Upper lobe of left lung (tissue), 4 donors: ENCODE data around the gene OGFR.

Experiments used
- POLR2AphosphoS5 ChIP-seq, 2 donors: sonication (generic); formaldehyde crosslinking; IDR thresholded peaks; one replicate each; pipeline ENCODE4 v1.5.1; 2017; ENCODE audit warnings: antibody characterized with exemption in 2 of 2
- TF ChIP-seq, protein P1 (sequence below), 6 experiments: fragments of 450-650 bp in 4 of 6; fragments of 200-600 bp in 2 of 6; sonication (generic) in 2 of 6; IDR thresholded peaks; one replicate each; pipeline ENCODE4 v1.5.1; 2016 to 2019; ENCODE audit warnings: antibody characterized with exemption in 6 of 6

DNA sequence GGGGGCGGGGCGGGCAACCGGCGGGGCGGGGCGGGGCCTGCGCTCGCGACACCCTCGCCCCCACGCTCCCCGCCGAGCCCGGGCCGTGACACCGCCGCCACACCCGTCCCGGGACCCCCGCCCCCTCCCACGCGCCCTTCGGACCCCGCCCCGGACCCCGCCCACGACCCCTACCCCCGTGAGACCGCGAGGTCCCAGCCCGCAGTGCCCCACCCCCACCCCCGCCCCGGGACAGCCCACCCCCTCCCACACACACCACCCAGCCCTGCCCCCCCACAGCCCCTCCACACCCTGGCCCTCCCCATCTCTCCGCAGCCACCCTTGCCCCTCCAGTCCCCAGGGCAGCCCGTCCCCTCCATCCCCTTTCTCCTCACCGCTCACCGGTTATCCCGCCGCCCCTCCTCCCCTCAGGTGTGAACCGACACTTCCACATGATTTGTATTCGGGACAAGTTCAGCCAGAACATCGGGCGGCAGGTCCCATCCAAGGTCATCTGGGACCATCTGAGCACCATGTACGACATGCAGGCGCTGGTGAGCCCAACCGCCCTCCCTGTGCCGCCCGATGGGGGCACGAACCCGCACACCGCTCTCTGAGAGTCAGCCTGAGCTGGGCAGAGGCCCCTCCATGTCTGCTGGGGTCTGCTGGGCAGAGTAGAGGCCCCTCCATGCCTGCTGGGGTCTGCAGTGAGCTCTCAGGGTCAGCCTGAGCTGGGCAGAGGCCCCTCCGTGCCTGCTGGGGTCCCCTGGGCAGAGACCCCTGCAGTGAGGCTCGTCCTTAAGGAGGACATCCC lies 7.7 kb upstream of the OGFR start:
- TF ChIP-seq, protein P1, sequence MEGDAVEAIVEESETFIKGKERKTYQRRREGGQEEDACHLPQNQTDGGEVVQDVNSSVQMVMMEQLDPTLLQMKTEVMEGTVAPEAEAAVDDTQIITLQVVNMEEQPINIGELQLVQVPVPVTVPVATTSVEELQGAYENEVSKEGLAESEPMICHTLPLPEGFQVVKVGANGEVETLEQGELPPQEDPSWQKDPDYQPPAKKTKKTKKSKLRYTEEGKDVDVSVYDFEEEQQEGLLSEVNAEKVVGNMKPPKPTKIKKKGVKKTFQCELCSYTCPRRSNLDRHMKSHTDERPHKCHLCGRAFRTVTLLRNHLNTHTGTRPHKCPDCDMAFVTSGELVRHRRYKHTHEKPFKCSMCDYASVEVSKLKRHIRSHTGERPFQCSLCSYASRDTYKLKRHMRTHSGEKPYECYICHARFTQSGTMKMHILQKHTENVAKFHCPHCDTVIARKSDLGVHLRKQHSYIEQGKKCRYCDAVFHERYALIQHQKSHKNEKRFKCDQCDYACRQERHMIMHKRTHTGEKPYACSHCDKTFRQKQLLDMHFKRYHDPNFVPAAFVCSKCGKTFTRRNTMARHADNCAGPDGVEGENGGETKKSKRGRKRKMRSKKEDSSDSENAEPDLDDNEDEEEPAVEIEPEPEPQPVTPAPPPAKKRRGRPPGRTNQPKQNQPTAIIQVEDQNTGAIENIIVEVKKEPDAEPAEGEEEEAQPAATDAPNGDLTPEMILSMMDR (IDR thresholded peaks at IDR 0.05) = no peak
- TF ChIP-seq POLR2AphosphoS5 (IDR thresholded peaks at IDR 0.05) = no peak
